OCI-LY7 (cell line): ENCODE data around the gene TRAF3.

Experiments used
- EZH2phosphoT487 ChIP-seq: fragments of 200-600 bp; sonication (generic); IDR thresholded peaks from 2 replicates; pipeline ENCODE4 v1.6.1; 2018; ENCODE audit warnings: low read depth, borderline replicate concordance, mild to moderate bottlenecking, mixed run types, antibody characterized with exemption, low read length, moderate library complexity, mixed read lengths
- TF ChIP-seq, protein P1 (sequence below): fragments of 200-600 bp; sonication (generic); conservative IDR thresholded peaks from 2 replicates; pipeline ENCODE4 v1.5.1; 2014; ENCODE audit warnings: mild to moderate bottlenecking, antibody characterized with exemption, low read length, moderate library complexity, mixed read lengths

DNA sequence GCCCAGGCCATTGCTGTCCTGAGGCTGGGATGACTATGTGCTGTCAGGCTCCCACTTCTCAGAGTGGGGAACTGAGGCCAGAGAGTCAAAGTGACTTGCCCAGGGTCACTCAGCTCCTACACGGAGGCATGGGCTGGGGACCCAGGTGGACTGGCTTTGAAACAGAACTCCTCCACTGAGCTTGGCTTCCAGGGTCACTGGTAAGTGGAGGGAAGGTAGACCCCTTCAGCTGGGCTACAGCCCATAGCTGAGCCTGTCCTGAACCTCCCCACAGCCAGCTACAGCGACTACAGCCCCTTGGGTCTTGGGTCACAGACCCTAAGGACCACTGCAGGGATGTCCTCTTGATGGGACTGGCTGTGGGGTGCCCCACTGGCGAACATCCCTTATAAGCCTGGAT is 40.3 kb upstream of the TRAF3 start:
- TF ChIP-seq, protein P1, sequence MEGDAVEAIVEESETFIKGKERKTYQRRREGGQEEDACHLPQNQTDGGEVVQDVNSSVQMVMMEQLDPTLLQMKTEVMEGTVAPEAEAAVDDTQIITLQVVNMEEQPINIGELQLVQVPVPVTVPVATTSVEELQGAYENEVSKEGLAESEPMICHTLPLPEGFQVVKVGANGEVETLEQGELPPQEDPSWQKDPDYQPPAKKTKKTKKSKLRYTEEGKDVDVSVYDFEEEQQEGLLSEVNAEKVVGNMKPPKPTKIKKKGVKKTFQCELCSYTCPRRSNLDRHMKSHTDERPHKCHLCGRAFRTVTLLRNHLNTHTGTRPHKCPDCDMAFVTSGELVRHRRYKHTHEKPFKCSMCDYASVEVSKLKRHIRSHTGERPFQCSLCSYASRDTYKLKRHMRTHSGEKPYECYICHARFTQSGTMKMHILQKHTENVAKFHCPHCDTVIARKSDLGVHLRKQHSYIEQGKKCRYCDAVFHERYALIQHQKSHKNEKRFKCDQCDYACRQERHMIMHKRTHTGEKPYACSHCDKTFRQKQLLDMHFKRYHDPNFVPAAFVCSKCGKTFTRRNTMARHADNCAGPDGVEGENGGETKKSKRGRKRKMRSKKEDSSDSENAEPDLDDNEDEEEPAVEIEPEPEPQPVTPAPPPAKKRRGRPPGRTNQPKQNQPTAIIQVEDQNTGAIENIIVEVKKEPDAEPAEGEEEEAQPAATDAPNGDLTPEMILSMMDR = no peak
- TF ChIP-seq EZH2phosphoT487 = no peak
